Uterus (tissue), 2 donors: ENCODE data around the gene KIF20B.

Experiments
- POLR2A ChIP-seq, 2 donors: fragments of 450-650 bp; IDR thresholded peaks; one replicate each; pipeline ENCODE4 v1.6.1; 2016; ENCODE audit warnings: antibody characterized with exemption in 2 of 2, mild to moderate bottlenecking in 1 of 2, moderate library complexity in 1 of 2
- TF ChIP-seq, protein P1 (sequence below), 4 experiments: fragments of 200-600 bp in 2 of 4; fragments of 450-650 bp in 2 of 4; sonication (generic) in 2 of 4; IDR thresholded peaks; one replicate each; pipeline ENCODE4 v1.5.1; 2016 to 2019; ENCODE audit warnings: antibody characterized with exemption in 4 of 4, mild to moderate bottlenecking in 2 of 4, moderate library complexity in 1 of 4

GRCh38 chr10:89701242-89702120 lies at the start of gene KIF20B:
- peak; percentile 58 to 65 for TF ChIP-seq POLR2A (IDR thresholded peaks at IDR 0.05)
- TF ChIP-seq, protein P1, sequence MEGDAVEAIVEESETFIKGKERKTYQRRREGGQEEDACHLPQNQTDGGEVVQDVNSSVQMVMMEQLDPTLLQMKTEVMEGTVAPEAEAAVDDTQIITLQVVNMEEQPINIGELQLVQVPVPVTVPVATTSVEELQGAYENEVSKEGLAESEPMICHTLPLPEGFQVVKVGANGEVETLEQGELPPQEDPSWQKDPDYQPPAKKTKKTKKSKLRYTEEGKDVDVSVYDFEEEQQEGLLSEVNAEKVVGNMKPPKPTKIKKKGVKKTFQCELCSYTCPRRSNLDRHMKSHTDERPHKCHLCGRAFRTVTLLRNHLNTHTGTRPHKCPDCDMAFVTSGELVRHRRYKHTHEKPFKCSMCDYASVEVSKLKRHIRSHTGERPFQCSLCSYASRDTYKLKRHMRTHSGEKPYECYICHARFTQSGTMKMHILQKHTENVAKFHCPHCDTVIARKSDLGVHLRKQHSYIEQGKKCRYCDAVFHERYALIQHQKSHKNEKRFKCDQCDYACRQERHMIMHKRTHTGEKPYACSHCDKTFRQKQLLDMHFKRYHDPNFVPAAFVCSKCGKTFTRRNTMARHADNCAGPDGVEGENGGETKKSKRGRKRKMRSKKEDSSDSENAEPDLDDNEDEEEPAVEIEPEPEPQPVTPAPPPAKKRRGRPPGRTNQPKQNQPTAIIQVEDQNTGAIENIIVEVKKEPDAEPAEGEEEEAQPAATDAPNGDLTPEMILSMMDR (IDR thresholded peaks at IDR 0.05) = peak in 3 of 4 experiments; percentile 43 to 63 (median 52)
